HEK293 (cell line): Measurements from ENCODE around the gene FHIT.

ENCODE experiments used
- YY2 ChIP-seq: fragments of 450-650 bp; formaldehyde crosslinking; IDR thresholded peaks from 2 replicates; pipeline ENCODE4 v1.5.1; 2016; ENCODE audit warnings: missing biosample characterization, missing genetic modification characterization
- ZNF274 ChIP-seq, 2 experiments: fragments of 200-500 bp in 1 of 2; fragments of 450-650 bp in 1 of 2; sonication (Bioruptor generic) in 1 of 2; formaldehyde crosslinking in 1 of 2; IDR thresholded peaks; 2 replicates each; pipeline versions ENCODE4 v1.5.1 to v1.6.1; 2014 to 2016; ENCODE audit warnings: borderline replicate concordance in 1 of 2, inconsistent platforms in 1 of 2, low read length in 1 of 2, missing biosample characterization in 1 of 2, missing genetic modification characterization in 1 of 2
- ZNF571 ChIP-seq: fragments of 450-650 bp; formaldehyde crosslinking; IDR thresholded peaks from 2 replicates; pipeline ENCODE4 v1.5.0; 2017; ENCODE audit warnings: missing biosample characterization, missing genetic modification characterization
- ZNF707 ChIP-seq: fragments of 450-650 bp; formaldehyde crosslinking; IDR thresholded peaks from 2 replicates; pipeline ENCODE4 v1.5.1; 2016; ENCODE audit warnings: missing biosample characterization, missing genetic modification characterization
- TF ChIP-seq, protein P1 (sequence below): fragments of 450-650 bp; formaldehyde crosslinking; IDR thresholded peaks from 2 replicates; pipeline ENCODE4 v1.5.1; 2016; ENCODE audit warnings: missing biosample characterization, missing genetic modification characterization
- TF ChIP-seq, protein P2 (sequence below): fragments of 450-650 bp; formaldehyde crosslinking; IDR thresholded peaks from 2 replicates; pipeline ENCODE4 v1.5.1; 2016; ENCODE audit warnings: missing biosample characterization, missing genetic modification characterization
- TF ChIP-seq, protein P3 (sequence below): fragments of 450-650 bp; formaldehyde crosslinking; IDR thresholded peaks from 2 replicates; pipeline ENCODE4 v1.5.1; 2016; ENCODE audit warnings: missing biosample characterization, missing genetic modification characterization, low read depth
- TF ChIP-seq, protein P4 (sequence below): fragments of 450-650 bp; formaldehyde crosslinking; conservative IDR thresholded peaks from 2 replicates; pipeline ENCODE4 v1.5.1; 2016; ENCODE audit warnings: low read depth, missing biosample characterization, missing genetic modification characterization

DNA sequence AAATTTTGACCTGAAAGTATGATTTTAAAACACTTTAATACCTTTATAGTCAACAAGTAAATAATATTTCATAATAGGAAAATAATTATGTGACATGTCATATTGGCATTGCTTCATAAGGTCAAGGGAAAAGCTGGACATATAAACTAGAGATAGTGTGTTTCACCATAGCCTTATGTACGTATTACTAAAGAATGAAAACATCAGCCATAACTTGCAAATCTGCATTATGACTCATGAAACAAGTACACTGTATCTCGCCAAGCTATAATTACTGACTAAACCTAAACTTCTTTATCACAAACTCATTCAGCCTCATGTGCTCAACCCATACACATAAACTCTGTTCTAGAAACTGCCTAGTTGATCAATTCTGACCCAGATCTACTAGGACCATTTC is 950.1 kb downstream of the FHIT start:
- no peak for TF ChIP-seq YY2 (tag by site-specific recombination)
- TF ChIP-seq, protein P1, sequence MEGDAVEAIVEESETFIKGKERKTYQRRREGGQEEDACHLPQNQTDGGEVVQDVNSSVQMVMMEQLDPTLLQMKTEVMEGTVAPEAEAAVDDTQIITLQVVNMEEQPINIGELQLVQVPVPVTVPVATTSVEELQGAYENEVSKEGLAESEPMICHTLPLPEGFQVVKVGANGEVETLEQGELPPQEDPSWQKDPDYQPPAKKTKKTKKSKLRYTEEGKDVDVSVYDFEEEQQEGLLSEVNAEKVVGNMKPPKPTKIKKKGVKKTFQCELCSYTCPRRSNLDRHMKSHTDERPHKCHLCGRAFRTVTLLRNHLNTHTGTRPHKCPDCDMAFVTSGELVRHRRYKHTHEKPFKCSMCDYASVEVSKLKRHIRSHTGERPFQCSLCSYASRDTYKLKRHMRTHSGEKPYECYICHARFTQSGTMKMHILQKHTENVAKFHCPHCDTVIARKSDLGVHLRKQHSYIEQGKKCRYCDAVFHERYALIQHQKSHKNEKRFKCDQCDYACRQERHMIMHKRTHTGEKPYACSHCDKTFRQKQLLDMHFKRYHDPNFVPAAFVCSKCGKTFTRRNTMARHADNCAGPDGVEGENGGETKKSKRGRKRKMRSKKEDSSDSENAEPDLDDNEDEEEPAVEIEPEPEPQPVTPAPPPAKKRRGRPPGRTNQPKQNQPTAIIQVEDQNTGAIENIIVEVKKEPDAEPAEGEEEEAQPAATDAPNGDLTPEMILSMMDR (tag by site-specific recombination), result no peak
- TF ChIP-seq ZNF274 (IDR thresholded peaks at IDR 0.05; ENCODE audit: low read length), result no peak
- no peak for TF ChIP-seq ZNF274 (tag by site-specific recombination; IDR thresholded peaks at IDR 0.05; ENCODE audit: borderline replicate concordance)
- TF ChIP-seq ZNF707 (tag by site-specific recombination), result no peak
- no peak for TF ChIP-seq ZNF571 (tag by site-specific recombination)
- TF ChIP-seq, protein P2, sequence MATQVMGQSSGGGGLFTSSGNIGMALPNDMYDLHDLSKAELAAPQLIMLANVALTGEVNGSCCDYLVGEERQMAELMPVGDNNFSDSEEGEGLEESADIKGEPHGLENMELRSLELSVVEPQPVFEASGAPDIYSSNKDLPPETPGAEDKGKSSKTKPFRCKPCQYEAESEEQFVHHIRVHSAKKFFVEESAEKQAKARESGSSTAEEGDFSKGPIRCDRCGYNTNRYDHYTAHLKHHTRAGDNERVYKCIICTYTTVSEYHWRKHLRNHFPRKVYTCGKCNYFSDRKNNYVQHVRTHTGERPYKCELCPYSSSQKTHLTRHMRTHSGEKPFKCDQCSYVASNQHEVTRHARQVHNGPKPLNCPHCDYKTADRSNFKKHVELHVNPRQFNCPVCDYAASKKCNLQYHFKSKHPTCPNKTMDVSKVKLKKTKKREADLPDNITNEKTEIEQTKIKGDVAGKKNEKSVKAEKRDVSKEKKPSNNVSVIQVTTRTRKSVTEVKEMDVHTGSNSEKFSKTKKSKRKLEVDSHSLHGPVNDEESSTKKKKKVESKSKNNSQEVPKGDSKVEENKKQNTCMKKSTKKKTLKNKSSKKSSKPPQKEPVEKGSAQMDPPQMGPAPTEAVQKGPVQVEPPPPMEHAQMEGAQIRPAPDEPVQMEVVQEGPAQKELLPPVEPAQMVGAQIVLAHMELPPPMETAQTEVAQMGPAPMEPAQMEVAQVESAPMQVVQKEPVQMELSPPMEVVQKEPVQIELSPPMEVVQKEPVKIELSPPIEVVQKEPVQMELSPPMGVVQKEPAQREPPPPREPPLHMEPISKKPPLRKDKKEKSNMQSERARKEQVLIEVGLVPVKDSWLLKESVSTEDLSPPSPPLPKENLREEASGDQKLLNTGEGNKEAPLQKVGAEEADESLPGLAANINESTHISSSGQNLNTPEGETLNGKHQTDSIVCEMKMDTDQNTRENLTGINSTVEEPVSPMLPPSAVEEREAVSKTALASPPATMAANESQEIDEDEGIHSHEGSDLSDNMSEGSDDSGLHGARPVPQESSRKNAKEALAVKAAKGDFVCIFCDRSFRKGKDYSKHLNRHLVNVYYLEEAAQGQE (tag by site-specific recombination), result no peak
- TF ChIP-seq, protein P3, sequence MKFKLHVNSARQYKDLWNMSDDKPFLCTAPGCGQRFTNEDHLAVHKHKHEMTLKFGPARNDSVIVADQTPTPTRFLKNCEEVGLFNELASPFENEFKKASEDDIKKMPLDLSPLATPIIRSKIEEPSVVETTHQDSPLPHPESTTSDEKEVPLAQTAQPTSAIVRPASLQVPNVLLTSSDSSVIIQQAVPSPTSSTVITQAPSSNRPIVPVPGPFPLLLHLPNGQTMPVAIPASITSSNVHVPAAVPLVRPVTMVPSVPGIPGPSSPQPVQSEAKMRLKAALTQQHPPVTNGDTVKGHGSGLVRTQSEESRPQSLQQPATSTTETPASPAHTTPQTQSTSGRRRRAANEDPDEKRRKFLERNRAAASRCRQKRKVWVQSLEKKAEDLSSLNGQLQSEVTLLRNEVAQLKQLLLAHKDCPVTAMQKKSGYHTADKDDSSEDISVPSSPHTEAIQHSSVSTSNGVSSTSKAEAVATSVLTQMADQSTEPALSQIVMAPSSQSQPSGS (tag by site-specific recombination), result no peak
- TF ChIP-seq, protein P4, sequence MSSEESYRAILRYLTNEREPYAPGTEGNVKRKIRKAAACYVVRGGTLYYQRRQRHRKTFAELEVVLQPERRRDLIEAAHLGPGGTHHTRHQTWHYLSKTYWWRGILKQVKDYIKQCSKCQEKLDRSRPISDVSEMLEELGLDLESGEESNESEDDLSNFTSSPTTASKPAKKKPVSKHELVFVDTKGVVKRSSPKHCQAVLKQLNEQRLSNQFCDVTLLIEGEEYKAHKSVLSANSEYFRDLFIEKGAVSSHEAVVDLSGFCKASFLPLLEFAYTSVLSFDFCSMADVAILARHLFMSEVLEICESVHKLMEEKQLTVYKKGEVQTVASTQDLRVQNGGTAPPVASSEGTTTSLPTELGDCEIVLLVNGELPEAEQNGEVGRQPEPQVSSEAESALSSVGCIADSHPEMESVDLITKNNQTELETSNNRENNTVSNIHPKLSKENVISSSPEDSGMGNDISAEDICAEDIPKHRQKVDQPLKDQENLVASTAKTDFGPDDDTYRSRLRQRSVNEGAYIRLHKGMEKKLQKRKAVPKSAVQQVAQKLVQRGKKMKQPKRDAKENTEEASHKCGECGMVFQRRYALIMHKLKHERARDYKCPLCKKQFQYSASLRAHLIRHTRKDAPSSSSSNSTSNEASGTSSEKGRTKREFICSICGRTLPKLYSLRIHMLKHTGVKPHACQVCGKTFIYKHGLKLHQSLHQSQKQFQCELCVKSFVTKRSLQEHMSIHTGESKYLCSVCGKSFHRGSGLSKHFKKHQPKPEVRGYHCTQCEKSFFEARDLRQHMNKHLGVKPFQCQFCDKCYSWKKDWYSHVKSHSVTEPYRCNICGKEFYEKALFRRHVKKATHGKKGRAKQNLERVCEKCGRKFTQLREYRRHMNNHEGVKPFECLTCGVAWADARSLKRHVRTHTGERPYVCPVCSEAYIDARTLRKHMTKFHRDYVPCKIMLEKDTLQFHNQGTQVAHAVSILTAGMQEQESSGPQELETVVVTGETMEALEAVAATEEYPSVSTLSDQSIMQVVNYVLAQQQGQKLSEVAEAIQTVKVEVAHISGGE, result no peak
